ENCODE results near the gene AFAP1. TPM values are rescaled to one million over a fixed set of nuclear protein-coding genes. Genes with fewer than 3 reads are reported as not detected.

AFAP1 gene
- total RNA-seq (2012; rRNA removed), result 48.2 and 60.3 TPM in 2 replicates
- polyA plus RNA-seq (2012; rRNA removed), result 73.1 and 80.9 TPM in 2 replicates
- 67.3 and 67.7 TPM in 2 replicates for polyA plus RNA-seq (2012; cell fraction: cytosol; rRNA removed)
- polyA plus RNA-seq (2012; cell fraction: nucleus; rRNA removed; ENCODE audit: low replicate concordance), result 116 and 173 TPM in 2 replicates
- Bru-seq, nascent RNA, result percentile 98 among the genes with signal in this experiment
- BruChase-seq, experiment 1, labeled RNA remaining after a 6-hour chase, result percentile 96 among the genes with signal in this experiment
- percentile 96 among the genes with signal in this experiment for BruChase-seq, experiment 2, labeled RNA remaining after a 2-hour chase
- long read RNA-seq, full-length matches to known transcripts, result 30 of 154 reads
- long read RNA-seq, partial matches to known transcripts, result 14 of 154 reads
- long read RNA-seq, other reads (novel, unspliced or antisense), result 110 of 154 reads

DNA sequence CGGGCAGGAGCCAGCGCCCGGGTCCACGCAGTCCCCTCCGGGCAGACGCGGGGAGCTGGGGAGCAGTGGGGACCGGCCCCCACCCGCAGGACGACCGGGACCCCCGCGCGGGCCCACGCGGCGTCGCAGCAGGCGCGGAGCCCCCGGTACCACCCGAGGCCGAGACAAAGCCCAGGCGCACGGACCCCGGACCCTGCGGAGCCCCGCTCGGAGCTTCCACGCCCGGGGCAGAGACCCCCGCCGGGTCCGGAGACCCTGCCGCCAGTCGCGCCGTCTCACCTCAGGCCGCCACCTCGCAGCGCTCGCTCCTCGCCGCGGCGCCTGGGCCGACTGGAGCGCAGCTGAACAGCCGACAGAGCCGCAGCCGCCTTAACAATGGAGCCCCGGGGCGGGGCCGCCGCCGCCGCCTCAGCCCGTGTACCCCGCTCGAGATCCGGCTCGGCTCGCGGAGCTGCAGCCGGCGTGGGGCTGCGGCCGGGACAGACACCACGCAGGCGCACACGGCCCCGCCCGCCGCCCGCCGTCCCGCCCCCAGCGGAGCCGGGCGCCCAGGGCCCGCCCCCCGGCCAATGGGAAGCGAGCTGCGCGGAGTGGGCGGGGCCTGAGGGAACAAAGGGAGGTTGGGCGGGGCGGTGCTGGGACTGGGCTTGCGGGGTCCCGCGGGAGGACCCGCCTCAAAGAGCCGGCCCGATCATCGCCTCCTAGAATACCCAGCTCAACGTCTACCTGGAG, at the start of gene AFAP1:
Gene AFAP1 (minus strand): TSS at position 485 of the 732 bp plus-strand sequence. CDS start 67,783 bp downstream, outside the sequence.
- Histone ChIP-seq H3K36me3 (ENCODE audit: control insufficient read depth, insufficient read depth, low read length) (no peaks in the 10 kb centered on the region; the same call in 1 of the 2 replicates), H3K9ac (ENCODE audit: low read depth, low read length) (peak within 1 kb of the TSS; percentile 98), H4K5ac (ENCODE audit: low read depth, low read length) (peak within 1 kb of the TSS; percentile 97), H3K79me1 (ENCODE audit: low read depth in 1 of 2, low read length in 2 of 2) (peaks cover 0 to 22% of the 10 kb centered on the region in 2 experiments; a peak in 2 of 4 replicates), H4K20me1 (ENCODE audit: insufficient read depth, low read length) (peaks cover 36% of the 10 kb centered on the region), H2AK5ac (ENCODE audit: low read depth, low read length) (peak within 1 kb of the TSS; percentile 62), H3K4me2 (ENCODE audit: low read depth, low read length) (peak within 1 kb of the TSS; percentile 91), H3K4ac (ENCODE audit: low read depth, low read length) (peak within 1 kb of the TSS; percentile 85), H3K27me3 (ENCODE audit: control insufficient read depth, insufficient read depth, low read length) (no peaks in the 10 kb centered on the region), H3K4me3 (ENCODE audit: insufficient read depth, low read depth, low read length) (peak within 1 kb of the TSS; percentile 69), H3K9me1 (ENCODE audit: insufficient read depth, low read length) (peaks cover 7% of the 10 kb centered on the region), H3K9me3 (ENCODE audit: control insufficient read depth, insufficient read depth, low read length) (no peaks in the 10 kb centered on the region), H3K4me1 (ENCODE audit: control insufficient read depth, insufficient read depth, low read length) (peaks cover 12% of the 10 kb centered on the region), H4K91ac (ENCODE audit: insufficient read depth, low read depth, low read length) (peak within 1 kb of the TSS; percentile 76), H2BK15ac (ENCODE audit: low read depth, low read length) (peak within 1 kb of the TSS; percentile 74; the same call in 2 of the 3 replicates), H2AFZ (replicated peaks; ENCODE audit: low read length, poor library complexity) (peak within 1 kb of the TSS; percentile 96), H4K8ac (ENCODE audit: low read depth in 2 of 2, low read length in 2 of 2) (peak within 1 kb of the TSS; percentile 63 to 97), H3K14ac (replicated peaks; ENCODE audit: low read depth, low read length) (peak within 1 kb of the TSS; percentile 92), H3K27ac (ENCODE audit: insufficient read depth, low read length) (peak within 1 kb of the TSS; percentile 95), H3K18ac (ENCODE audit: low read depth, low read length) (peak within 1 kb of the TSS; percentile 58), H2BK20ac (ENCODE audit: low read depth, low read length) (peak within 1 kb of the TSS; percentile 41), H2BK120ac (ENCODE audit: low read depth, low read length) (peak within 1 kb of the TSS; percentile 77), H3K23ac (ENCODE audit: low read depth, low read length) (peak within 1 kb of the TSS; percentile 82), H2BK5ac (ENCODE audit: low read depth, low read length, poor library complexity, severe bottlenecking) (peak within 1 kb of the TSS; percentile 61), H3K56ac (ENCODE audit: extremely low read depth, insufficient read depth, low read length) (peak within 1 kb of the TSS; percentile 76), H2AK9ac (replicated peaks; ENCODE audit: low read depth, low read length, poor library complexity) (peak within 1 kb of the TSS; percentile 98)
- dilution Hi-C loops (cut with HindIII; ENCODE audit: low sequenced_read_pairs, unreplicated experiment), result no loop called here
- in situ Hi-C loops (cut with MboI; ENCODE audit: low sequenced_read_pairs), result no loop called here
- 0% methylated on average over 48 of the region's 96 CpGs; no CpG with 5 or more reads in 1 of the 2 experiments for WGBS, 2 experiments (ENCODE audit: extremely low coverage in 2 of 2, insufficient read length in 1 of 2)
- intact Hi-C loops (cut with micrococcal nuclease), result loop anchor here (1.0 to 5.0 kb wide), 5 partner anchors 21 to 135 kb away; no protein-coding TSS in a partner anchor
- no TSS peak for BruUV-seq (replicated peaks)
- POLR2A ChIA-PET (ENCODE audit: unreplicated experiment), result interaction anchor here (0.7 kb wide), 1 partner anchor 97 kb away, joined by 3 read pairs; no protein-coding TSS in a partner anchor
- ATAC-seq (ENCODE audit: low read depth), result peak; percentile 92
- CTCF ChIA-PET, result interaction anchor here (1.0 kb wide), 1 partner anchor 135 kb away, joined by 3 read pairs; no protein-coding TSS in a partner anchor
- peak; percentile 76 for DNase-seq
- peak; percentile 90 for TF ChIP-seq POLR2A (IDR thresholded peaks at IDR 0.05; ENCODE audit: low read depth, low read length)
- no peak for TF ChIP-seq BHLHE40 (IDR thresholded peaks at IDR 0.05; ENCODE audit: low read depth, low read length)
- no peak for TF ChIP-seq CTCF (conservative IDR thresholded peaks at IDR 0.05; ENCODE audit: low read depth, low read length)
- TF ChIP-seq MAZ (IDR thresholded peaks at IDR 0.05; ENCODE audit: borderline replicate concordance, low read depth, low read length), result peak; percentile 59; the same call in 1 of the 2 replicates
- TF ChIP-seq RAD21 (IDR thresholded peaks at IDR 0.05; ENCODE audit: low read length), result peak; percentile 25; the same call in 1 of the 2 replicates
- TF ChIP-seq MXI1 (IDR thresholded peaks at IDR 0.05; ENCODE audit: borderline replicate concordance, low read depth, low read length), result peak; percentile 60; the same call in 1 of the 2 replicates

All from IMR-90 (cell line).